CD4-positive, CD25-positive, alpha-beta regulatory T cell (primary cell): Measurements from ENCODE around the gene EIF4H. TPM values are rescaled to one million over a fixed set of nuclear protein-coding genes. Genes with fewer than 3 reads are reported as not detected.

ENCODE experiments used
- ATAC-seq, 2 donors: fragments of 150-1000 bp; cut with Tn5 transposase; one replicate each; pipeline ENCODE4 v1.10.0; 2021; ENCODE audit warnings: low read depth in 2 of 2, moderate number of reproducible peaks in 2 of 2, moderate library complexity in 1 of 2
- DNase-seq, 3 donors: peaks; one replicate each; pipeline versions ENCODE4 v3.0.0 to v3.0.0-alpha.2; 2012 to 2022; ENCODE audit warnings: mixed read lengths in 1 of 3
- H3K27ac ChIP-seq: one replicate; pipeline ENCODE4 v1.7.0; 2013; ENCODE audit warnings: mild to moderate bottlenecking, low read length; ENCODE audit not compliant: insufficient read depth, poor library complexity, severe bottlenecking
- H3K27me3 ChIP-seq: one replicate; pipeline ENCODE4 v1.7.0; 2013; ENCODE audit warnings: low read length; ENCODE audit not compliant: control insufficient read depth, insufficient read depth
- H3K36me3 ChIP-seq: one replicate; pipeline ENCODE4 v1.7.0; 2013; ENCODE audit warnings: mild to moderate bottlenecking, low read length, moderate library complexity; ENCODE audit not compliant: control insufficient read depth, insufficient read depth
- H3K4me1 ChIP-seq: 2 replicates; pipeline ENCODE4 v1.7.0; 2013; ENCODE audit warnings: mild to moderate bottlenecking, low read length; ENCODE audit not compliant: insufficient read depth, control insufficient read depth, poor library complexity, severe bottlenecking
- H3K4me3 ChIP-seq: one replicate; pipeline ENCODE4 v1.7.0; 2013; ENCODE audit warnings: low read depth, mild to moderate bottlenecking, low read length, moderate library complexity
- H3K9me3 ChIP-seq, 2 experiments: 1 replicate in 1 of 2; 2 replicates in 1 of 2; pipeline ENCODE4 v1.7.0; 2013; ENCODE audit warnings: low read length in 2 of 2, mild to moderate bottlenecking in 1 of 2, moderate library complexity in 1 of 2; ENCODE audit not compliant: control insufficient read depth in 2 of 2
- H3K27ac Mint-ChIP-seq, 3 donors: one replicate each; pipeline ENCODE4 v1.8.0; 2020 to 2022; ENCODE audit warnings: mild to moderate bottlenecking in 3 of 3, mixed read lengths in 3 of 3, moderate library complexity in 2 of 3
- H3K27me3 Mint-ChIP-seq: one replicate; pipeline ENCODE4 v1.8.0; 2022; ENCODE audit warnings: mild to moderate bottlenecking, mixed read lengths
- H3K36me3 Mint-ChIP-seq: one replicate; pipeline ENCODE4 v1.8.0; 2020; ENCODE audit warnings: mixed read lengths
- H3K4me1 Mint-ChIP-seq, 4 donors: one replicate each; pipeline ENCODE4 v1.8.0; 2020 to 2022; ENCODE audit warnings: mixed read lengths in 4 of 4, mild to moderate bottlenecking in 1 of 4
- H3K4me3 Mint-ChIP-seq, 4 donors: one replicate each; pipeline ENCODE4 v1.8.0; 2020 to 2022; ENCODE audit warnings: mild to moderate bottlenecking in 4 of 4, mixed read lengths in 4 of 4, moderate library complexity in 3 of 4
- H3K9me3 Mint-ChIP-seq, 7 donors: one replicate each; pipeline ENCODE4 v1.8.0; 2020 to 2022; ENCODE audit warnings: mixed read lengths in 7 of 7, mild to moderate bottlenecking in 3 of 7, moderate library complexity in 2 of 7
- polyA plus RNA-seq, 4 donors: library from polyadenylated mRNA; unstranded; fragments of 300-500 nt; fragmentation: Illumina TruSeq; gene quantifications; one replicate each; pipeline ENCODE4 v1.2.3, GENCODE V29; 2021
- total RNA-seq: library from RNA; stranded (reverse); gene quantifications from one replicate; pipeline ENCODE4 v1.2.3, GENCODE V29; 2022

The EIF4H gene
- total RNA-seq (263 TPM), polyA plus RNA-seq (100 to 1,000 TPM; 222 to 257 (median 233) TPM)

DNA sequence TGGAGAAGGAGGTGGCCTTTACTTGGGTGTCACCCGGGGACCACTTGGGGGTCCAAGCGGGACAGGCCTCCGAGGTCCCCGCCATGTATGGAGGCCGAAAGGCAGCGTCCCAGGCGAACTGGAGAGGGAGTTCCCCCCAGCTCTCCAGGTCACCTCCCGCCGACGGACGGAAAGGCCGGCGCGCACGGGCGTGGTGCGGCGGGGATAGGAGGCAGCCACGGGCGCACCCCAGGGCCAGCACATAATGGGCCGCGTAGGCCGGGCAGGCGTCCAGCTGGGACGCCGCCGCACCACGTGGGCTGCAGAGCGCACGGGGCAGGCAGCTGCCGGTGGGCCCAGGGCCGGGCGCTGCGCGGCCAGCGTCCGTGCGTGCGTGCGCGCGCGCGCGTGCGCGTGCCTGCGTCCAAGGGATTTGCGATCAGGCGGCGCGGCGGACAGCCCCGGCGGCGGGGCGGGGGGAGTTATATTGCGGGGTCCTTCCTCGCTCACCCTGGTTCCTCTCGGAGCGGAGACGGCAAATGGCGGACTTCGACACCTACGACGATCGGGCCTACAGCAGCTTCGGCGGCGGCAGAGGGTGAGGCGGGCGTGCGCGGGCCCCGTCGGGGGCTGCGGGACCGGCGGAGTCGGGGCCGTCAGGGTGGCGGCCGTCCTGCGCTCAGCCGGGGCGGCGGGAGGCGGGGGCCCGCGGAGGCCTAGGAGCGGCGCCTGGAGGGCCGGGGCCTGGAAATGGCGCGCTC is at the start of gene EIF4H:
TSS of gene EIF4H (plus strand) at position 491 of the 740 bp plus-strand sequence. CDS start at position 519, 28 bp downstream.
- H3K4me1 Mint-ChIP-seq, result peaks cover 27 to 53% (median 40%) of the 10 kb centered on the region in 4 donors
- H3K4me1 ChIP-seq, result peaks cover 50% of the 10 kb centered on the region

DNA sequence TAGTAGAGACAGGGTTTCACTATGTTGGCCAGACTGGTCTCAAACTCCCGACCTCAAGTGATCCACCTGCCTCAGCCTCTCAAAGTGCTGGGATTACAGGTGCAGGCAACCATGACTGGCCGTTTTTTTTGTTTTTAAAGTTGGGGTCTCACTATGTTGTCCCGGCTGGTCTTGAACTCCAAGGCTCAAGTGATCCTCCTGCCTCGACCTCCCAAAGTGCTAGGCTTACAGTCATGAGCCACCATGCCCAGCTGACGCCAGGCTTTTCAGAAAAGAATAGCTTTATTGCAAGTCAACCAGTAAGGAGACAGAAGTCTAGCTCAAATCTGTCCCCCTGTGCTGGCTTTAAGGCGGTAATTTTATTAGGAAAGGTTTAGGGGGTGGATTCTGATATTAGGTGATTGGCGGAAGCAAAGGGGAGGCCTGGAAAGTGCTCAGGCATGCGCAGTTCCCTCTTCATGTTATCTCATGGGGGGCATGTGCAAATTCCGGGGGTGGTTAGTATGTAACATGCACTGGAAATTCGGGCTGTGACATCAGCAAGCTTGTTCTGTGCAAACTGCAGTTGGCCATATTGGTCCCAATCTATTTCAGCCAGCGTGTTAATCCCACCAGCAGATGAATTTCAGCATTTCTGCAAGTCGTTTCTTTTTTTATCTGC is 47.8 kb upstream of the EIF4H start:
- Histone ChIP-seq H3K9me3 (no peaks in the 10 kb centered on the region), H3K4me1 (no peaks in the 10 kb centered on the region), H3K4me3 (no peak overlapping the region), H3K27ac (no peak overlapping the region), H3K27me3 (no peaks in the 10 kb centered on the region), H3K36me3 (no peaks in the 10 kb centered on the region)
- DNase-seq (no peak), ATAC-seq (no peak)
- Mint-ChIP-seq H3K9me3 (no peaks in the 10 kb centered on the region), H3K27ac (no peak overlapping the region), H3K36me3 (peaks cover 2% of the 10 kb centered on the region), H3K27me3 (no peaks in the 10 kb centered on the region), H3K4me3 (no peak overlapping the region), H3K4me1 (no peaks in the 10 kb centered on the region)

More for the DNA sequence above, at the start of gene EIF4H:
- Mint-ChIP-seq H3K9me3 (no peaks in the 10 kb centered on the region), H3K4me3 (peak within 1 kb of the TSS; percentile 91 to 96 (median 94)), H3K27me3 (no peaks in the 10 kb centered on the region), H3K36me3 (peaks cover 20% of the 10 kb centered on the region), H3K27ac (peak within 1 kb of the TSS; percentile 93 to 96 (median 95))
- peak within 1 kb of the TSS; percentile 98 for H3K4me3 ChIP-seq
- H3K36me3 ChIP-seq, result peaks cover 12% of the 10 kb centered on the region
- peak within 1 kb of the TSS; percentile 89 for H3K27ac ChIP-seq
- no peaks in the 10 kb centered on the region for H3K9me3 ChIP-seq
- DNase-seq (peak; percentile 89 to 96 (median 94)), ATAC-seq (peak; percentile 86)
- H3K27me3 ChIP-seq, result no peaks in the 10 kb centered on the region

DNA sequence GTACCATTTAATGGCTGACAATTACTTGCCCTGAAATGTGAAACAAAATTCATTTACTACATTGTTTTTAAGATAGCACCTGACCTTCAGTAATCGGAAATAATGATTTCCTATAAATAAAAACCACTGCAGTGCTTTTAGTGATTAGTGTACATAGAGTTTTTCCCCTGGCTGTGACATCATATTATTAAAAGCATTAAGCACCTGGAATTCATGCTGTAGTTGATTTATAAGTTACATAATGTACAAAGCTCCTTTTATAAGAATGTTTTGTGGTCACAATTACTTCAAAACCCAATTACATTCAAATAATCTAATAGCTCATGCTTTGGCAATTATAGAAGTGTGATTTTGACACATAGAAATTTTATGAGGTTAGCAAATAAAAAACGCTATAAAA is 44.3 kb upstream of the EIF4H start:
- H3K36me3 Mint-ChIP-seq, result no peaks in the 10 kb centered on the region
- DNase-seq (no peak), ATAC-seq (no peak)
- no peak overlapping the region for H3K27ac Mint-ChIP-seq
- H3K9me3 ChIP-seq, result no peaks in the 10 kb centered on the region
- H3K9me3 Mint-ChIP-seq, result no peaks in the 10 kb centered on the region
- no peaks in the 10 kb centered on the region for H3K36me3 ChIP-seq
- no peak overlapping the region for H3K4me3 ChIP-seq
- no peaks in the 10 kb centered on the region for H3K27me3 ChIP-seq
- peaks cover 0 to 3% (median 0%) of the 10 kb centered on the region in 4 donors for H3K4me1 Mint-ChIP-seq
- no peak overlapping the region for H3K27ac ChIP-seq
- no peaks in the 10 kb centered on the region for H3K4me1 ChIP-seq
- no peaks in the 10 kb centered on the region for H3K27me3 Mint-ChIP-seq
- H3K4me3 Mint-ChIP-seq, result no peak overlapping the region

DNA sequence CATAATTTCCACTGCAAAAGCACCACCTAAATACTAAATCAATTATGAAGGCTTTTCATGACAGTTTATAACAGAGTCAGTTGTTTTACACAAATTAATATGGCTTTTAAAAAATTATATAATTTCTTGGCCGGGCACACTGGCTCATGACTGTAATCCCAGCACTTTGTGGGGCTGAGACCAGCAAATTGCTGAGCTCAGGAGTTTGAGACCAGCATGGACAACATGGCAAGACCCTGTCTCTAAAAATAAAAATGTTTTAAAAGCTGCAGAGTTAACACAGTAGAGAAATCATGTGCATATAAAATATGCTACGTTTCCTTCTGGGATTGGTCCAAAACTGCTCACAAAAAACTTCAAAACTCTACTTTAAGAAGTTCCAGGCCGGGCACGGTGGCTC is 43.6 kb upstream of the EIF4H start:
- ATAC-seq, result no peak
- H3K27me3 ChIP-seq, result no peaks in the 10 kb centered on the region
- DNase-seq, result no peak

DNA sequence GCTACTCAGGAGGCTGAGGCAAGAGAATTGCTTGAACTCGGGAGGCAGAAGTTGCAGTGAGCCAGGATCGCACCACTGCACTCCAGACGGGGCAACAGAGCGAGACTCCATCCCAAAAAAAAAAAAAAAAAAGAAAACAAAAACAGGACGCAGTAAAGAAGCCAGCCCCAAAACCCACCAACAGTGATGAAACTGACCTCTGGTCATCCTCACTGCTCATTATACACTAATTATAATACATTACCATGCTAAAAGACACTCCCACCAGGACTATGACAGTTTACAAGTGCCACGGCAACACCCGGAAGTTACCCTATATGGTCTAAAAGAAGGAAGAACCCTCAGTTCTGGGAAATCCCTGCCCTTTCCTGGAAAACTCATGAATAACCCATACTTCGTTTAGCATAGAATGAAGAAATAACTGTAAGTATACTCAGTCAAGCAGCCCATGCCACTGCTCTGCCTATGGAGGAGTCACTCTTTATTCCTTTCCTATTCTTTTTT is 40.0 kb upstream of the EIF4H start:
- Histone ChIP-seq H3K27ac (no peak overlapping the region), H3K36me3 (no peaks in the 10 kb centered on the region), H3K9me3 (no peaks in the 10 kb centered on the region), H3K27me3 (no peaks in the 10 kb centered on the region), H3K4me1 (peaks cover 2% of the 10 kb centered on the region), H3K4me3 (no peak overlapping the region)
- peak overlapping the region in 1 of 3 donors; percentile 35 for H3K27ac Mint-ChIP-seq
- H3K36me3 Mint-ChIP-seq, result no peaks in the 10 kb centered on the region
- H3K9me3 Mint-ChIP-seq, result no peaks in the 10 kb centered on the region
- H3K27me3 Mint-ChIP-seq, result no peaks in the 10 kb centered on the region
- no peak overlapping the region for H3K4me3 Mint-ChIP-seq
- peaks cover 0 to 16% (median 11%) of the 10 kb centered on the region in 4 donors for H3K4me1 Mint-ChIP-seq
- ATAC-seq, result peak in 1 of 2 donors; percentile 23
- peak in 1 of 3 donors; percentile 85 for DNase-seq

More for the DNA sequence above, 43.6 kb upstream of the EIF4H start:
- H3K4me1 Mint-ChIP-seq, result peaks cover 0 to 3% (median 0%) of the 10 kb centered on the region in 4 donors
- H3K27me3 Mint-ChIP-seq, result no peaks in the 10 kb centered on the region
- no peak overlapping the region for H3K4me3 Mint-ChIP-seq
- H3K36me3 Mint-ChIP-seq, result no peaks in the 10 kb centered on the region
- Histone ChIP-seq H3K9me3 (no peaks in the 10 kb centered on the region), H3K27ac (no peak overlapping the region), H3K4me1 (no peaks in the 10 kb centered on the region), H3K4me3 (no peak overlapping the region), H3K36me3 (no peaks in the 10 kb centered on the region)
- H3K27ac Mint-ChIP-seq, result no peak overlapping the region
- H3K9me3 Mint-ChIP-seq, result no peaks in the 10 kb centered on the region

DNA sequence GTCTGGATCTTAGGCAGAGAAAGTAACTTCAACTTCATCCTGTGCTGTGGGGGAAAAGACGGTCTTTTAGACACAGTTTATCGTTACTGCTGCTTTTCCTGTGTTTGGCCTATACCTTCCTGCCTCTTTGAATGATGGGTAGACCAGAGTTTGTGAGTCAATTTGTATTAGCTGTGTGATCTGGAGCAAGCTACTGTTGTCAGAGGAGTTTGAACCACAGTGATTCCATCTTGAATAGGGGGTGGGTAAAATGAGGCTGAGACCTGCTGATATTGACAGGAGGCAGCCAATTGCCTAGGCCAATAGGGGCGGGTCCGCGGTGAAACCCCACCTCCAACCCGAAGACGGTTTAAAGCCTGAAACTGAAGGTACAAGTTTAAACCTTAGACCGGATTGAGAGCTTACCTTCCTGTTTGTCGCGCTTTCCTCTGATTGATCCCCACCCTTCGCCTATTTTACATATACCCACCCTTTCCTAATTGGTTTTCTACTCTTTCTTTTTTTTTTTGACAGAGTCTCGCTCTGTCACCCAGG is 35.8 kb upstream of the EIF4H start:
- H3K9me3 ChIP-seq, result no peaks in the 10 kb centered on the region
- no peaks in the 10 kb centered on the region for H3K27me3 Mint-ChIP-seq
- H3K4me1 ChIP-seq, result peaks cover 4% of the 10 kb centered on the region
- DNase-seq (peak; percentile 24 to 86 (median 62)), ATAC-seq (peak; percentile 85 to 89)
- H3K36me3 ChIP-seq, result no peaks in the 10 kb centered on the region
- no peaks in the 10 kb centered on the region for H3K27me3 ChIP-seq
- H3K4me3 ChIP-seq, result no peak overlapping the region
- H3K4me1 Mint-ChIP-seq, result peaks cover 0 to 27% (median 16%) of the 10 kb centered on the region in 4 donors
- H3K27ac Mint-ChIP-seq, result peak overlapping the region; percentile 17 to 67 (median 57)
- no peaks in the 10 kb centered on the region for H3K36me3 Mint-ChIP-seq
- peak overlapping the region; percentile 61 for H3K27ac ChIP-seq
- peak overlapping the region in 3 of 4 donors; percentile 12 to 59 (median 39) for H3K4me3 Mint-ChIP-seq
- peaks cover 0 to 2% (median 0%) of the 10 kb centered on the region in 7 donors for H3K9me3 Mint-ChIP-seq

DNA sequence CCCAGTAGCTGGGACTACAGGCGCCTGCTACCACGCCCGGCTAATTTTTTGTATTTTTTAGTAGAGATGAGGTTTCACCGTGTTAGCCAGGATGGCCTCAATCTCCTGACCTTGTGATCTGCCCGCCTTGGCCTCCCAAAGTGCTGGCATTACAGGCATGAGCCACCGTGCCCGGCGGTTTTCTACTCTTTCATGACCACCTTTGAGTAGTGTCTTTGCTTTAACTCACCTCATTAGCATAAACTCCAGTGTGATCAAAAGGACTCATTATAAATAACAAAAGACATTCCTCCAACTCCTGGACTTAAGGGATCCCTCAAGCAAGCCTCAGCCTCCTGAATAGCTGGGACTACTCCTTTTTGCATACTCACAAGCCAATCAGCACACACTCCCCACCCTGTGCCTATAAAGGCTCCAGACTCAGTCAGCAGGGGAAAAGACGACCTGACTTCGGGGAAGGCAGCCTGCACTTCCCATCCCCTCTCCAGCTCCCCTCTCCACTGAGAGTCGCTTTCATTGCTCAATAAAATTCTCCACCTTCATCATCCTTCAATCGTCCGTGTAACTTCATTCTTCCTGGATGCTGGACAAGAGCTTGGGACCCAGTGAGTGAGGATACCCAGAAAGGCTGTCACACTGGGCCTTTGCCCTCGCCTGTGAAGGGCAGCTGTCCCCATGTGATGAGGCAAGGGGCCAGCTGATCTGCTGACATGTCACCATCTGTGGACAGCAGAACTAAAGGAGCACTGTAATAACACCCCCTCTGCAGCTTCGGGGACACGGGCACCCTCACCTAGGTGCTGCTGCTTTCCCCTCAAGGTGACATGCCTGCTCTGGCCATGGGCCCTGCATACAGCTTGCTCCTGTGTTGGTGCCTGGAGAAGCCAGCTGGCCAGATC is 35.0 kb upstream of the EIF4H start:
- no peak for ATAC-seq
- no peak overlapping the region for H3K27ac ChIP-seq
- Mint-ChIP-seq H3K27ac (peak overlapping the region; percentile 17 to 67 (median 57)), H3K27me3 (no peaks in the 10 kb centered on the region), H3K4me3 (peak overlapping the region in 3 of 4 donors; percentile 12 to 59 (median 39)), H3K9me3 (peaks cover 0 to 2% (median 0%) of the 10 kb centered on the region in 7 donors), H3K4me1 (peaks cover 0 to 27% (median 15%) of the 10 kb centered on the region in 4 donors), H3K36me3 (no peaks in the 10 kb centered on the region)
- no peak overlapping the region for H3K4me3 ChIP-seq
- peaks cover 4% of the 10 kb centered on the region for H3K4me1 ChIP-seq
- H3K9me3 ChIP-seq, result no peaks in the 10 kb centered on the region
- H3K27me3 ChIP-seq, result no peaks in the 10 kb centered on the region
- H3K36me3 ChIP-seq, result no peaks in the 10 kb centered on the region
- DNase-seq, result no peak
